Activated naive CD4-positive, alpha-beta T cell treated with anti-CD3 and anti-CD28 coated beads, Interleukin-2, amount 50 U/mL, for 16 hours (primary cell): Measurements from ENCODE around the gene PKM.
A peak's percentile ranks its signal among the peaks of the same experiment; 100 is the strongest.

ENCODE experiments used
- DNase-seq: peaks from one replicate; pipeline ENCODE4 v3.0.0-alpha.2; 2020

Gene PKM

GRCh38 chr15:72199721-72200212 is 31.2 kb downstream of the PKM start:
- peak; percentile 70 for DNase-seq

DNA sequence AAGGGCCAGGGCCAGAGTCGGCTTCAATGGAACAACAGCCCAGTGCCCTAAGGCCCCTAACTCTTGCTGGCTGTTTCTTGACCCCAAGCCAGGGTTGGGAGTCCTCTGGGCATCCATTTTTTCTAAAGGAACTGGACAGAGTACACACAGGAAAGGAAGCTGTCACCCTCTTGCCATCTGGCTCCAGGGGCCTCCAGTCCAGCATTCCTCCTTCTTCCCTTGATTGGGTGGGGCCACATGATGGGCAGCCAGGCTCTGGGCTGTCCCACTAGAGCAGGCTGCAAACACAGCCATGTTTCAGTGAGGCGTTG is 31.8 kb downstream of the PKM start:
- no peak for DNase-seq

- DNase-seq: no peak
Measured at GRCh38 chr15:72198356-72199204, 32.4 kb downstream of the PKM start.

GRCh38 chr15:72197460-72198355 is 33.3 kb downstream of the PKM start, which contains the start of gene GRAMD2A:
TSS of gene GRAMD2A (minus strand) at chr15:72197787.
- DNase-seq: peak; percentile 37

GRCh38 chr15:72197041-72197459 is 33.9 kb downstream of the PKM start:
- no peak for DNase-seq

- no peak for DNase-seq
Measured at GRCh38 chr15:72196409-72197040, 34.5 kb downstream of the PKM start.

DNA sequence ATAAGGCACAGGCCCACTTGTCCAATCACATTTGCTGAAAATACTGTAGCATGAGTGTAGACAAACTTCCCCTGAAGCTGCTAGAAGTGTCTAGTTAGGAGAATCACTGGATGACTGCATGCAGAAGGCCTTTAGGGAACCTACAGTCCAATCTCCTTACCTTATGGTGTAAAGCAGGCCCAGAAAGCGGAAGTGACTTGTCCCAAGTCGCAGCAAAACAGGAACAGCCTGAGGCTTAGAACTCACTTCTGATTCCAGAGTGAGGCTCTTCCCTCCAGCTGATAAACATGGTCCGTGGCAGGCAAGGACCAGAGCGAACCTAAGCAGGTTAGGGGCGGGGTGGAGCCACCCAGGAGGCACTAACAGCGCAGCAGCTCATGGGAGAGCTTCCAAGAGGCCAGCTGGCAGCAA is 35.9 kb downstream of the PKM start:
- no peak for DNase-seq

GRCh38 chr15:72193836-72194396 is 37.1 kb downstream of the PKM start:
- no peak for DNase-seq

DNA sequence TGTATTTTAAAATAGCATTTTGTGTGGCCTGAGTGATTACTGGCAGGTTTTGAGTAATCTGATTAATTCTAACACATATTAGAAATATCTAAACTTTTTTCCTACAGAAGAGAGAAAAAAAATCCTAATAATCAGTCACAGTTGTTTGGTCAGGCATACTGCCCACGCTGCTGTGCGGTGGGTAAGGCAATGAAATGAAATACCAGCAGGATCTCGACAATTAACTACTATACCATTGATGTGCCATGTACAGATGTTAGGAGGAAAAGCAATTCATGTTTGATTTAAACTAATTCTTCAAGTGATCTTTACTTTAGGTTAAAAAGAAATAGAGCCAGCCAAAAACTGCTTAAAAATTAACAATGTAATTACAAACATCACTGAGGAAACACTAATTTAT is 38.6 kb downstream of the PKM start:
- no peak for DNase-seq

DNA sequence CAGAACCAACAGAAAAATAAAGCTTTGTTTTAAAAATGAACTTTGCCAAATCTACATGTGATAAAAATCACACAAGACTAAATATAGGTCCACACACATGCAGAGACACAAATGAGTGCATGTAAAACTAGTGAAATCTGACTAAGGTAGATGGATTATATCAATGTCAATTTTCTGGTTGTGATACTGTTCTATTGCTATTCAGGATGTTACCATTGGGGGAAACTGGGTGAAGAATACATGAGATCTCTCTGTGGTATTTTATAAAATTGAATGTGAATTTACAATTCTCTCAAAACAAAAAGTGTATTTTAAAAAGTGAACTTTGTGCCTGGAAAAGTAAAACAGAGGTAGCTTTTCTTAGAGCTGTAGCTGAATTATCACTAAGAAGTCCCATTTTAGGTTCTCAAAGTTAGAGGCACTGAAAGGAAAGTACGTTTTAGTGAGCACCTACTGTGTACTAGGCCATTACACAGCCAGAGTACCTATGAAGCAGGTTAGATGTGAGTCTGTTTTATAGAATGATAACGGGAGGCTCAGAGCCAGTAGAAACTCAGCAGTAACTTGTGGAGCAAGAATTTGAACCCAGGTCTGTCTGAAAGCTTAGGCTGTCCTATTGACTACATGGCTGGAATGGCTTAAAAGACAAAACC is 41.6 kb downstream of the PKM start:
- no peak for DNase-seq

- DNase-seq: no peak
Measured at GRCh38 chr15:72184165-72184811, 46.7 kb downstream of the PKM start.

DNA sequence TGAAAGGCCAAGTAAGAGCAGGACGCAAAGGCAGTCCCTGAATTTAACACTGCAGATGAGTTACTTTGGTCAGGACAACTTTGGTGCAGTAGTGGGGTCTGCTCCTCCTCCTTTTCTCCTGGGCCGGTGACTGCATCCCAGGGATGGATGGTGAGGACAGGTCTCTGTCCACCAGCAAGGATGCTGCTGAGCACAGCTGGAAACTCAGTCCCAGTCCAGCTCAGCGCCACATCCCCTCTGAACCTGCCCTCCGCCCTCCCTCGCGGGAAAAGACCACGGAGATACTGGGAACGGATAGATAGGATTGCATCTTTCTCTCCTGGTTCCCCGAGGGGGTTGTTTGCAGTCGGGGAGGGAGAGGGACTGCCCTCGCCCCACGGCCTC is 47.2 kb downstream of the PKM start:
- DNase-seq: no peak

DNA sequence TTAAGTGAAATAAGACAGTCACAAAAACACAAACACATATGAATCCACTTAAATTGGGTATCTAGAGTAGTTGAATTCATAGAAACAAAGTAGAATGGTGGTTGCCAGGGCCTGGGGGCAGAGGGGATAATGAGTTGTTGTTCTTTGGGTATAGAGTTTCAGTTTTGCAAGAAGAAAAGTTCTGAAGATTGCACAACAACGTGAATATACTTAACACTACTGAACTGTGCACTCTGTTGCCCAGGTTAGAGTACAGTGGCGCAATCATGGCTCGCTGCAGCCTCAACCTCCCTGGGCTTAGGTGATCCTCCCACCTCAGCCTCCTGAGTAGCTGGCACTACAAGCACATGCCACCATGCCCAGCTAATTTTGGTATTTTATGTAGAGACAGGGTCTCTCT is 48.3 kb downstream of the PKM start:
- no peak for DNase-seq

DNA sequence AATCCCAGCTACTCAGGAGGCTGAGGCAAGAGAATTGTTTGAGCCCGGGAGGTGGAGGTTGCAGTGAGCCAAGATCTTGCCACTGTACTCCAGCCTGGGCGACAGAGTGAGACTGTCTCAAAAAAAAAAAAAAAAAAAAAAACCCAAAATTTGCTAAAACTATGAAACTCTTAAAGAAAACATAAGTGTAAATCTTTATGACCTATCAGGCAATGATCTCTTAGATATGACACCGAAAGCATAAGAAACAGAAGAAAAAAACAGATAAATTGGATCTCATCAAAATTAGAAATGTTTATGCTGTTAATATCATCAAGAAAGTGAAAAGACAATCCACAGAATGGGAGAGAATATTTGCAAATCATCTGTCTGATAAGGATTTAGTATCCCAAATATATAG is 48.7 kb downstream of the PKM start:
- DNase-seq: no peak

- no peak for DNase-seq
Measured at GRCh38 chr15:72180761-72181324, 50.1 kb downstream of the PKM start.

DNA sequence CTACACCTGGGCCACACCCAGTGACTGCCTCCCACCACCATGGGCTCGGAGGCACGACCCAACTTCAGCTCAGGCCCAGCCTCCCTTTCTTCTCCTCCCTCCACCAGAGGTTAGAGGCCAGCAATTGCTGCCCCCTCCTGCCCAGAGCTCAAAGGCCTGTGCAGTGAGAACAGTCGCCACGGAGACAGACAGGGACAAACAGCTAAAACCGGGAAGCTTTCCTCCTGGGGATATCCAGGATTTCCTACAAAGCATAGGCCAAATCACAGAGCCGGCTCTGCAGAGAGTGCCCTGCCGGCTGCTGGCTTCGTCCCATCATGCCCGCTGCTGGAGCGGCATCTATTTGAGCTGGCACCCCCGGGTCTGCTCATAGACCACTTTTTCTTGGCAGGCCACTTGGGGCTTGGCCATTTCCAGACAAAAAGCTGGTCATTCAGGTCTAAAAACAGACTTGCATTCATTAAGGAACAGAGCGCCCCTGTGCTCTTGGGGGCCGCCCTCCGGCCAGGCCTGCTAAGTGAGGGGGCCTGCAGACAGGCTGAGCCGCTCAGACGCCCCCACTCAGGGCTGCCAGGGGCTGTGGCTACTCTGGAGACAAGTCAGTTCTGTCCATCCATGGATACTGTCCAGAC is 50.9 kb downstream of the PKM start:
- no peak for DNase-seq

DNA sequence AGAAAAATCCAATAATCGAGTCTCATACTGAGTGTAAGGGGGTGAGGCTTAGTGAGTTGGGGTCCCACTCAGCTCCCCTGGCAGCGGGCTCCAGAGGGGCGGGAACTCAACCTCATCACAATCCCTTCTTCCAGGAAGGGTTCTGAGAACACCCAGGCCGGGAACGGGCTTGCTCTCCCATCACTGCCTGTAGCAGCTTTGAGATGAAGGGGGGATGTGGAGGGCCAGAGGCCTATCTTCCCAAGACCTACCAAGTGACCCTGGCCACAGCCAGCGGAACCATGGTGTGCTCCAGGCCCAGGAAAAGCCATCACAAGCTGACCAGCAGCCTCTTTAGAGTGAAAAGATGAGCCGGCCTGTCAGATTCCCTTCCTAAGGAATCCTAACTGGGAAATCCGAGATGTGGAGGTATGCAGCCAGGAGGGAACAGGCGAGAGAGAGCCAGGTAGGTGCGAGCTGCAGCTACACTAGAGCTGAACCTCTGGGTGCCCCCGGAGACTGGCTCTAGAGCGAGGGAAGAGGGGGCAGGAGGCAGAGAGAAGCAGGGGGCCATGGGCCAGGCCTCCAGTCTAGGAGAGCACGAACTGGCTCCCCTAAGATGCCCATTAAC is 51.9 kb downstream of the PKM start:
- DNase-seq: no peak

- DNase-seq: no peak
Measured at GRCh38 chr15:72176743-72177142, 54.2 kb downstream of the PKM start.

GRCh38 chr15:72176159-72176558 is 54.8 kb downstream of the PKM start:
- DNase-seq: no peak

DNA sequence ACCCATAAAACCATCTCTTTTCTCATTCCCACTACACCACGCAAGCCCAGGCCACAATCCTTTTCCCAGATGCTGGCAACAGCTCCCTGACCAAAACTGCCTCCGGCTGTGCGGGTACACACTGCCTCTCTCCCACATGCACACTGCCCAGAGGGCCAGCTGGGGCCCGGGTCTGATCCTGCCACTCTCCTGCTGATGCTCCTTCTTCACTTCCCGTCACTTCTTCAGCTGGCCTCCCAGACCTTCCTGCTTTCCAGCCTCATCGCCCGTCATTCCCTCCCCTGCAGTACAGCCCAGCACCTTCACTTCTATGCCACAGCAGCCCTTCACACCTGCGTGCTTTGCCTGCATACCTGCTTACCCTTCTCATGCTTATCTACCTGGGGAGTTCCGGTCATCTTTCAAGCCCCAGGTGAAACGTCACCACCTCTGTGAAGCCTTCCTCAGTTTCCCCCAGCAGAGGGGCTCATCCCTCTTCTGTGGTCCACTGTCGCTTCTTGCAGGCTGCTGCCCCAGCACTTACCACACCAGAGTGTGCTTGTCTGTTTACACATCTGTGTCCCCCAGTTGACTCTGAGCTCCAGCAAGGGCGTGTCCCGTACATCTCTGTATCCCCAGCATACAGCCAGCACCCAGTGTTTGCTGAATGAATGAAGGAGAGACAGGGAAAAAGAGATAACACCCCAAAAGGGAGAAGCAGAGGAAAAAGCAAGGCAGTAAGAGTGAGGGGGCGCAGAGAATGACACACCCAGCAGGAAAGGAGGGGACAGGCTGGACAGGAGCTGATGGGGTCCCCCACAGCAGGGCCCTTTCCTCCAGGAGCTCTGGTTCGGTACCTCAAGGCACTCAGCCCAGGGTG is 55.6 kb downstream of the PKM start:
- DNase-seq: no peak
